ENCODE data around the gene GP1BB. TPM values are rescaled to one million over a fixed set of nuclear protein-coding genes. Genes with fewer than 3 reads are reported as not detected.

The GP1BB gene
- total and polyA plus RNA-seq, 10 of the 15 experiments (the other 5 are each of a cell fraction or from before 2014, with no cell fraction given) = 0.05 to 0.28 (median 0.28) TPM; not detected in 7

DNA sequence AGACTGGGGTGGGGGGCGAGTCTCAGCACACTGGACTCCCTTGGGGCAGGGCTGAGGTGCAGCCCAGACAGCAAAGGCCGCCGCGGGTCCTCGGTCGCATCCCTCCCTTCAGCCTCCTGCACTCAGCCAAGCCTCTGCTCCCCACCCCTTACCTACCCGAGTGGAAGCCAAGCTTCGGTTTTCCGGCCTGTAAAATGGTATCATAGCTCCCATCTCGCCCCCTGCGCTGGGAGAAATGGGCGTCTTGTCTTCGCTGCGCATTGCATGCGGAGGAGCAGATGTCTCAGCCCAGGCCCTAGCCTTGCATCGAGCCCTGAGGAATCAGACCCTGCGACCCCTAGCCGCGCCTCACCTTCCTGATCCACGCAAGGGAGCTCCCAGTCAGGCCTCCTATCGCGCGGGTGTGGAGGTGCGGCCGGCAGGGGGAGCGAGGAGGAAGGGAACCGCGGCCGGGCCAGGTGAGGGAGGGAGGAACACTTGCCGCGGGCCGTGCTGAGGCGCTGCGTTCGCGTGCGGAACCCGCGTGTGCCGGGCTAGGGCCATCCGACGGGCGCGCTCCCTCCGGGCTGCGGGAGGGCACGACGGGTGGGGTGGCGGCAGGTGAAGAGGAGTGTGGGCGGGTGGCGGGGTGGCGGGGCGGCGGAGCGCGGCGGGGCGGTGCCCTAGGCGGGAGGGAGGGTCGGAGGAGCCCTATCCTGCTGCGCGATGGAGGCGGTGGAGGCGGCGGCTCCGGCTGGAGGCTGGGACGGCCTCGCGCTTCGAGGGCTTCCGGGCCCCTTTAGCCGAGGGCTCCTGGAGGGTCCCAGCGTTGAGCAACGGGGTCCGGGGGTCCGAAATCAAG lies 33.2 kb downstream of the GP1BB start:
- intact Hi-C loops (cut with micrococcal nuclease; ENCODE audit: unreplicated experiment) = no loop called here
- peaks cover 25 to 26% of the 10 kb centered on the region in 2 experiments for H3K27me3 ChIP-seq (replicated peaks in 1 of 2; ENCODE audit: control insufficient read depth in 2 of 2, insufficient read depth in 2 of 2, low read length in 1 of 2)
- no peak overlapping the region; the same call in 1 of the 2 replicates for H3K4me3 ChIP-seq
- FAIRE-seq = no peak
- H2AFZ ChIP-seq (ENCODE audit: control insufficient read depth, low read depth, low read length) = no peak overlapping the region
- POLR2A ChIA-PET = no interaction called here
- H3K9me3 ChIP-seq (replicated peaks; ENCODE audit: control insufficient read depth, insufficient read depth, low read length) = no peaks in the 10 kb centered on the region
- H3K4me1 ChIP-seq (ENCODE audit: control insufficient read depth, insufficient read depth, low read length) = peaks cover 6% of the 10 kb centered on the region
- H3K79me2 ChIP-seq (ENCODE audit: control insufficient read depth, insufficient read depth, low read length) = no peaks in the 10 kb centered on the region
- no peaks in the 10 kb centered on the region for H3K36me3 ChIP-seq (ENCODE audit: control insufficient read depth in 2 of 2, insufficient read depth in 2 of 2, low read length in 1 of 2)
- in situ Hi-C loops (cut with MboI) = no loop called here
- RAD21 ChIA-PET (ENCODE audit: unreplicated experiment) = interaction anchor here (1.0 to 1.2 kb wide), 3 partner anchors 16 to 154 kb away, joined by 6 to 12 read pairs (median 7); no protein-coding TSS in a partner anchor
- no peak for DNase-seq (ENCODE audit: low read depth, low spot score)
- ATAC-seq = peak; percentile 87
- peak overlapping the region; percentile 74 for H3K4me2 ChIP-seq (ENCODE audit: control insufficient read depth, insufficient read depth)
- peaks cover 4% of the 10 kb centered on the region for H4K20me1 ChIP-seq (ENCODE audit: control insufficient read depth, insufficient read depth)
- BruUV-seq (replicated peaks) = no TSS peak
- SMC1A ChIA-PET (ENCODE audit: uncharacterized antibody, unreplicated experiment) = no interaction called here
- 6% methylated on average over 48 of the region's 76 CpGs for WGBS (ENCODE audit: insufficient coverage, insufficient replicate concordance, low lambda C conversion rate, missing lambda C conversion rate)
- H3K27ac ChIP-seq (ENCODE audit: control insufficient read depth, insufficient read depth) = no peak overlapping the region
- CTCF ChIA-PET = interaction anchor here (0.9 to 1.2 kb wide), 4 partner anchors 9 to 154 kb away, joined by 4 to 7 read pairs (median 6); no protein-coding TSS in a partner anchor
- no peak overlapping the region for H3K9ac ChIP-seq (ENCODE audit: control insufficient read depth, insufficient read depth, low read length)
- TF ChIP-seq FOXM1 (IDR thresholded peaks at IDR 0.05; ENCODE audit: low read depth, low read length) (no peak), HDAC6 (IDR thresholded peaks at IDR 0.05; ENCODE audit: unreplicated experiment) (no peak), ZNF384 (IDR thresholded peaks at IDR 0.05; ENCODE audit: borderline replicate concordance, low read depth, low read length) (no peak), GATAD2B (conservative IDR thresholded peaks at IDR 0.05; ENCODE audit: low read depth) (no peak), IKZF1 (conservative IDR thresholded peaks at IDR 0.05) (0 out of 2 replicates have a peak, but pooled peaks have one; percentile 7), PML (IDR thresholded peaks at IDR 0.05; ENCODE audit: low read length) (no peak), ATF7 (IDR thresholded peaks at IDR 0.05; ENCODE audit: low read depth) (no peak), CBX5 (IDR thresholded peaks at IDR 0.05; ENCODE audit: low read depth) (no peak), NR2F1 (conservative IDR thresholded peaks at IDR 0.05) (no peak), ZNF24 (IDR thresholded peaks at IDR 0.05) (no peak), CHD2 (IDR thresholded peaks at IDR 0.05; ENCODE audit: borderline replicate concordance, low read depth, low read length) (no peak)
- TF ChIP-seq, protein P1, sequence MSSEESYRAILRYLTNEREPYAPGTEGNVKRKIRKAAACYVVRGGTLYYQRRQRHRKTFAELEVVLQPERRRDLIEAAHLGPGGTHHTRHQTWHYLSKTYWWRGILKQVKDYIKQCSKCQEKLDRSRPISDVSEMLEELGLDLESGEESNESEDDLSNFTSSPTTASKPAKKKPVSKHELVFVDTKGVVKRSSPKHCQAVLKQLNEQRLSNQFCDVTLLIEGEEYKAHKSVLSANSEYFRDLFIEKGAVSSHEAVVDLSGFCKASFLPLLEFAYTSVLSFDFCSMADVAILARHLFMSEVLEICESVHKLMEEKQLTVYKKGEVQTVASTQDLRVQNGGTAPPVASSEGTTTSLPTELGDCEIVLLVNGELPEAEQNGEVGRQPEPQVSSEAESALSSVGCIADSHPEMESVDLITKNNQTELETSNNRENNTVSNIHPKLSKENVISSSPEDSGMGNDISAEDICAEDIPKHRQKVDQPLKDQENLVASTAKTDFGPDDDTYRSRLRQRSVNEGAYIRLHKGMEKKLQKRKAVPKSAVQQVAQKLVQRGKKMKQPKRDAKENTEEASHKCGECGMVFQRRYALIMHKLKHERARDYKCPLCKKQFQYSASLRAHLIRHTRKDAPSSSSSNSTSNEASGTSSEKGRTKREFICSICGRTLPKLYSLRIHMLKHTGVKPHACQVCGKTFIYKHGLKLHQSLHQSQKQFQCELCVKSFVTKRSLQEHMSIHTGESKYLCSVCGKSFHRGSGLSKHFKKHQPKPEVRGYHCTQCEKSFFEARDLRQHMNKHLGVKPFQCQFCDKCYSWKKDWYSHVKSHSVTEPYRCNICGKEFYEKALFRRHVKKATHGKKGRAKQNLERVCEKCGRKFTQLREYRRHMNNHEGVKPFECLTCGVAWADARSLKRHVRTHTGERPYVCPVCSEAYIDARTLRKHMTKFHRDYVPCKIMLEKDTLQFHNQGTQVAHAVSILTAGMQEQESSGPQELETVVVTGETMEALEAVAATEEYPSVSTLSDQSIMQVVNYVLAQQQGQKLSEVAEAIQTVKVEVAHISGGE (CRISPR knock-in tag; IDR thresholded peaks at IDR 0.05) = no peak
- TF ChIP-seq, protein P2, sequence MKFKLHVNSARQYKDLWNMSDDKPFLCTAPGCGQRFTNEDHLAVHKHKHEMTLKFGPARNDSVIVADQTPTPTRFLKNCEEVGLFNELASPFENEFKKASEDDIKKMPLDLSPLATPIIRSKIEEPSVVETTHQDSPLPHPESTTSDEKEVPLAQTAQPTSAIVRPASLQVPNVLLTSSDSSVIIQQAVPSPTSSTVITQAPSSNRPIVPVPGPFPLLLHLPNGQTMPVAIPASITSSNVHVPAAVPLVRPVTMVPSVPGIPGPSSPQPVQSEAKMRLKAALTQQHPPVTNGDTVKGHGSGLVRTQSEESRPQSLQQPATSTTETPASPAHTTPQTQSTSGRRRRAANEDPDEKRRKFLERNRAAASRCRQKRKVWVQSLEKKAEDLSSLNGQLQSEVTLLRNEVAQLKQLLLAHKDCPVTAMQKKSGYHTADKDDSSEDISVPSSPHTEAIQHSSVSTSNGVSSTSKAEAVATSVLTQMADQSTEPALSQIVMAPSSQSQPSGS (IDR thresholded peaks at IDR 0.05; ENCODE audit: low read length) = no peak
- TF ChIP-seq, protein P3, sequence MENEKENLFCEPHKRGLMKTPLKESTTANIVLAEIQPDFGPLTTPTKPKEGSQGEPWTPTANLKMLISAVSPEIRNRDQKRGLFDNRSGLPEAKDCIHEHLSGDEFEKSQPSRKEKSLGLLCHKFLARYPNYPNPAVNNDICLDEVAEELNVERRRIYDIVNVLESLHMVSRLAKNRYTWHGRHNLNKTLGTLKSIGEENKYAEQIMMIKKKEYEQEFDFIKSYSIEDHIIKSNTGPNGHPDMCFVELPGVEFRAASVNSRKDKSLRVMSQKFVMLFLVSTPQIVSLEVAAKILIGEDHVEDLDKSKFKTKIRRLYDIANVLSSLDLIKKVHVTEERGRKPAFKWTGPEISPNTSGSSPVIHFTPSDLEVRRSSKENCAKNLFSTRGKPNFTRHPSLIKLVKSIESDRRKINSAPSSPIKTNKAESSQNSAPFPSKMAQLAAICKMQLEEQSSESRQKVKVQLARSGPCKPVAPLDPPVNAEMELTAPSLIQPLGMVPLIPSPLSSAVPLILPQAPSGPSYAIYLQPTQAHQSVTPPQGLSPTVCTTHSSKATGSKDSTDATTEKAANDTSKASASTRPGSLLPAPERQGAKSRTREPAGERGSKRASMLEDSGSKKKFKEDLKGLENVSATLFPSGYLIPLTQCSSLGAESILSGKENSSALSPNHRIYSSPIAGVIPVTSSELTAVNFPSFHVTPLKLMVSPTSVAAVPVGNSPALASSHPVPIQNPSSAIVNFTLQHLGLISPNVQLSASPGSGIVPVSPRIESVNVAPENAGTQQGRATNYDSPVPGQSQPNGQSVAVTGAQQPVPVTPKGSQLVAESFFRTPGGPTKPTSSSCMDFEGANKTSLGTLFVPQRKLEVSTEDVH (IDR thresholded peaks at IDR 0.05; ENCODE audit: low read depth, partially characterized antibody) = no peak
- TF ChIP-seq, protein P4, sequence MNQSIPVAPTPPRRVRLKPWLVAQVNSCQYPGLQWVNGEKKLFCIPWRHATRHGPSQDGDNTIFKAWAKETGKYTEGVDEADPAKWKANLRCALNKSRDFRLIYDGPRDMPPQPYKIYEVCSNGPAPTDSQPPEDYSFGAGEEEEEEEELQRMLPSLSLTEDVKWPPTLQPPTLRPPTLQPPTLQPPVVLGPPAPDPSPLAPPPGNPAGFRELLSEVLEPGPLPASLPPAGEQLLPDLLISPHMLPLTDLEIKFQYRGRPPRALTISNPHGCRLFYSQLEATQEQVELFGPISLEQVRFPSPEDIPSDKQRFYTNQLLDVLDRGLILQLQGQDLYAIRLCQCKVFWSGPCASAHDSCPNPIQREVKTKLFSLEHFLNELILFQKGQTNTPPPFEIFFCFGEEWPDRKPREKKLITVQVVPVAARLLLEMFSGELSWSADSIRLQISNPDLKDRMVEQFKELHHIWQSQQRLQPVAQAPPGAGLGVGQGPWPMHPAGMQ (IDR thresholded peaks at IDR 0.05; ENCODE audit: borderline replicate concordance) = no peak
